IMR-90 (cell line): Measurements from ENCODE around the gene SLC44A1. TPM values are rescaled to one million over a fixed set of nuclear protein-coding genes. Genes with fewer than 3 reads are reported as not detected.

Experiments used
- ATAC-seq: fragments of 200-7000 bp; cut with Tn5 transposase; 2 replicates; pipeline ENCODE4 v1.9.1; 2020; ENCODE audit warnings: low read depth, mild to moderate bottlenecking, moderate library complexity
- BruUV-seq: library from RNA; stranded (reverse); fragments of 400-500 nt; replicated peaks from 2 replicates; lab custom pipeline; 2021; lab: Mats Ljungman, UMichigan
- CTCF ChIA-PET: fragments of 300-600 bp; formaldehyde crosslinking; extraction: SDS; loops from one replicate; lab custom pipeline; 2021; ENCODE audit warnings: antibody characterized with exemption; lab: Yijun Ruan, JAX
- POLR2A ChIA-PET: fragments of 300-600 bp; sonication (Branson Sonifier 250); formaldehyde crosslinking; loops from one replicate; lab custom pipeline; 2022; ENCODE audit warnings: antibody characterized with exemption; ENCODE audit not compliant: unreplicated experiment; lab: Charles Lee
- DNase-seq: peaks from one replicate; pipeline ENCODE4 v3.0.0; 2013
- H2AFZ ChIP-seq: replicated peaks from 2 replicates; pipeline ENCODE3; 2013; ENCODE audit warnings: low read length, mild to moderate bottlenecking; ENCODE audit not compliant: poor library complexity
- H2AK5ac ChIP-seq: 2 replicates; pipeline ENCODE4 v1.6.1; 2013; ENCODE audit warnings: low read depth, low read length, inconsistent platforms
- H2AK9ac ChIP-seq: replicated peaks from 2 replicates; pipeline ENCODE3; 2013; ENCODE audit warnings: mild to moderate bottlenecking, low read depth, low read length, moderate library complexity; ENCODE audit not compliant: poor library complexity
- H2BK120ac ChIP-seq: 2 replicates; pipeline ENCODE4 v1.6.1; 2013; ENCODE audit warnings: low read depth, low read length, inconsistent platforms
- H2BK15ac ChIP-seq: 3 replicates; pipeline ENCODE4 v1.6.1; 2013; ENCODE audit warnings: low read depth, low read length, inconsistent platforms
- H2BK20ac ChIP-seq: 2 replicates; pipeline ENCODE4 v1.6.1; 2013; ENCODE audit warnings: low read depth, mild to moderate bottlenecking, inconsistent platforms, low read length, moderate library complexity
- H2BK5ac ChIP-seq: 2 replicates; pipeline ENCODE4 v1.6.1; 2013; ENCODE audit warnings: mild to moderate bottlenecking, low read depth, low read length, inconsistent platforms; ENCODE audit not compliant: poor library complexity, severe bottlenecking
- H3K14ac ChIP-seq: replicated peaks from 2 replicates; pipeline ENCODE4 v1.6.1; 2013; ENCODE audit warnings: low read depth, low read length, inconsistent platforms
- H3K18ac ChIP-seq: 2 replicates; pipeline ENCODE4 v1.6.1; 2013; ENCODE audit warnings: low read depth, low read length, control low read depth
- H3K23ac ChIP-seq: 2 replicates; pipeline ENCODE4 v1.6.1; 2013; ENCODE audit warnings: low read depth, low read length, inconsistent platforms
- H3K27ac ChIP-seq: 2 replicates; pipeline ENCODE4 v1.5.1; 2013; ENCODE audit warnings: mild to moderate bottlenecking, control low read depth, low read length; ENCODE audit not compliant: insufficient read depth
- H3K27me3 ChIP-seq: 2 replicates; pipeline ENCODE4 v1.6.1; 2013; ENCODE audit warnings: low read length; ENCODE audit not compliant: control insufficient read depth, insufficient read depth
- H3K36me3 ChIP-seq: 2 replicates; pipeline ENCODE4 v1.6.1; 2013; ENCODE audit warnings: low read length, mixed read lengths; ENCODE audit not compliant: control insufficient read depth, insufficient read depth
- H3K4ac ChIP-seq: 2 replicates; pipeline ENCODE4 v1.6.1; 2013; ENCODE audit warnings: low read depth, low read length, inconsistent platforms
- H3K4me1 ChIP-seq: 2 replicates; pipeline ENCODE4 v1.6.1; 2013; ENCODE audit warnings: low read length, mixed read lengths; ENCODE audit not compliant: control insufficient read depth, insufficient read depth
- H3K4me2 ChIP-seq: 2 replicates; pipeline ENCODE4 v1.6.1; 2013; ENCODE audit warnings: low read depth, mild to moderate bottlenecking, control low read depth, low read length, moderate library complexity
- H3K4me3 ChIP-seq: 2 replicates; pipeline ENCODE4 v1.5.1; 2013; ENCODE audit warnings: low read depth, mild to moderate bottlenecking, control low read depth, low read length, moderate library complexity; ENCODE audit not compliant: insufficient read depth
- H3K56ac ChIP-seq: 2 replicates; pipeline ENCODE4 v1.6.1; 2013; ENCODE audit warnings: low read length, inconsistent platforms; ENCODE audit not compliant: insufficient read depth; ENCODE audit errors: extremely low read depth
- H3K79me1 ChIP-seq, 2 experiments: 2 replicates each; pipeline ENCODE4 v1.6.1; 2013; ENCODE audit warnings: low read length in 2 of 2, inconsistent platforms in 1 of 2, low read depth in 1 of 2
- H3K9ac ChIP-seq: 2 replicates; pipeline ENCODE4 v1.6.1; 2013; ENCODE audit warnings: low read depth, low read length, control low read depth
- H3K9me1 ChIP-seq: 2 replicates; pipeline ENCODE4 v1.6.1; 2013; ENCODE audit warnings: low read length, inconsistent platforms; ENCODE audit not compliant: insufficient read depth
- H3K9me3 ChIP-seq: 2 replicates; pipeline ENCODE4 v1.6.1; 2013; ENCODE audit warnings: low read length; ENCODE audit not compliant: control insufficient read depth, insufficient read depth
- H4K20me1 ChIP-seq: 2 replicates; pipeline ENCODE4 v1.6.1; 2013; ENCODE audit warnings: low read length, inconsistent platforms; ENCODE audit not compliant: insufficient read depth
- H4K5ac ChIP-seq: 2 replicates; pipeline ENCODE4 v1.6.1; 2013; ENCODE audit warnings: mild to moderate bottlenecking, low read depth, low read length, control low read depth
- H4K8ac ChIP-seq, 2 experiments: 2 replicates each; pipeline ENCODE4 v1.6.1; 2013; ENCODE audit warnings: low read depth in 2 of 2, low read length in 2 of 2, control low read depth in 1 of 2, inconsistent platforms in 1 of 2
- H4K91ac ChIP-seq: 2 replicates; pipeline ENCODE4 v1.6.1; 2013; ENCODE audit warnings: low read depth, low read length, inconsistent platforms; ENCODE audit not compliant: insufficient read depth
- CTCF ChIP-seq: conservative IDR thresholded peaks from 2 replicates; pipeline ENCODE4 v1.5.1; 2012; ENCODE audit warnings: mild to moderate bottlenecking, low read depth, low read length, improper control_type of control experiment
- MAFK ChIP-seq: IDR thresholded peaks from 2 replicates; pipeline ENCODE4 v1.6.1; 2012; ENCODE audit warnings: low read depth, low read length, improper control_type of control experiment
- NFE2L2 ChIP-seq: fragments of 150-350 bp; IDR thresholded peaks from 2 replicates; pipeline ENCODE4 v1.6.1; 2016; ENCODE audit warnings: low read depth, mild to moderate bottlenecking, low read length
- RAD21 ChIP-seq: IDR thresholded peaks from 2 replicates; pipeline ENCODE4 v1.6.1; 2012; ENCODE audit warnings: low read length, improper control_type of control experiment
- SMC3 ChIP-seq: fragments of 150-350 bp; IDR thresholded peaks from 2 replicates; pipeline ENCODE4 v1.6.1; 2016; ENCODE audit warnings: low read depth, mild to moderate bottlenecking, antibody characterized with exemption, low read length, moderate library complexity
- WGBS, 2 experiments: methylation state at CpG; one replicate each; pipeline versions ENCODE4 v1.1.5 to v1.1.7; 2013; ENCODE audit warnings: missing lambda C conversion rate in 2 of 2; ENCODE audit not compliant: insufficient read length in 1 of 2; ENCODE audit errors: extremely low coverage in 2 of 2; 5-methylcytosine and 5-hydroxymethylcytosine counted together
- dilution Hi-C: fragments of 300-500 bp; cut with HindIII; formaldehyde crosslinking; loops from one replicate; pipeline ENCODE4 v1.14.3; 2018; ENCODE audit warnings: low sequenced_read_pairs; ENCODE audit not compliant: unreplicated experiment
- in situ Hi-C: fragments of 300-500 bp; cut with MboI; formaldehyde crosslinking; loops from 3 replicates; pipeline ENCODE4 v1.14.3; 2019; ENCODE audit warnings: low sequenced_read_pairs, inconsistent platforms, mixed read lengths
- intact Hi-C: fragments of 100-400 bp; cut with micrococcal nuclease; formaldehyde crosslinking; loops from 2 replicates; pipeline ENCODE4 v1.10.0; 2022
- polyA plus RNA-seq, 3 experiments: library from polyadenylated mRNA; depleted of rRNA; stranded (reverse); fragments of >200 nt; gene quantifications; 2 replicates each; pipeline ENCODE4 v1.2.3, GENCODE V29; 2012; ENCODE audit warnings: low replicate concordance in 1 of 3
- total RNA-seq: library from RNA; depleted of rRNA; stranded (reverse); fragments of >200 nt; gene quantifications from 2 replicates; pipeline ENCODE4 v1.2.3, GENCODE V29; 2012

Gene SLC44A1
- total and polyA plus RNA-seq, 2 of the 4 experiments (the other 2 are of a cell fraction) = 5.2 to 21.7 TPM

GRCh38 chr9:105475302-105475701 is 230.9 kb downstream of the SLC44A1 start:
- Histone ChIP-seq H3K9me3 (no peaks in the 10 kb centered on the region), H2AFZ (no peak overlapping the region), H3K18ac (no peak overlapping the region), H3K23ac (no peak overlapping the region), H2BK5ac (no peak overlapping the region), H3K4me3 (no peak overlapping the region), H2AK5ac (no peak overlapping the region), H3K27ac (no peak overlapping the region), H2BK20ac (no peak overlapping the region), H3K27me3 (no peaks in the 10 kb centered on the region), H3K56ac (no peak overlapping the region), H2BK15ac (no peak overlapping the region), H3K36me3 (peaks cover 2% of the 10 kb centered on the region; the same call in 1 of the 2 replicates), H3K14ac (no peak overlapping the region), H2AK9ac (no peak overlapping the region), H4K91ac (no peak overlapping the region), H3K4me1 (no peaks in the 10 kb centered on the region), H4K20me1 (peaks cover 9% of the 10 kb centered on the region; the same call in 1 of the 2 replicates), H2BK120ac (no peak overlapping the region), H4K8ac (no peak overlapping the region), H3K4me2 (no peak overlapping the region), H3K9me1 (peaks cover 5% of the 10 kb centered on the region; the same call in 1 of the 2 replicates), H3K9ac (no peak overlapping the region), H3K4ac (no peak overlapping the region), H3K79me1 (peaks cover 0 to 14% of the 10 kb centered on the region in 2 experiments; a peak in 3 of 4 replicates), H4K5ac (no peak overlapping the region)
- CTCF ChIA-PET = interaction anchor here (0.8 to 1.0 kb wide), 3 partner anchors 9 to 85 kb away, joined by 3 to 4 read pairs (median 3); no protein-coding TSS in a partner anchor
- intact Hi-C loops = loop anchor here (2.0 kb wide), 1 partner anchor 49 kb away; no protein-coding TSS in a partner anchor
- no peak for TF ChIP-seq NFE2L2
- peak; percentile 43 for TF ChIP-seq CTCF
- TF ChIP-seq SMC3 = peak; percentile 30; the same call in 1 of the 2 replicates
- TF ChIP-seq MAFK = peak; percentile 10; the same call in 1 of the 2 replicates
- peak; percentile 38 for TF ChIP-seq RAD21
- in situ Hi-C loops = loop anchor here (25.0 kb wide), 1 partner anchor 88 kb away; no protein-coding TSS in a partner anchor
- DNase-seq = peak; percentile 64
- dilution Hi-C loops = no loop called here
- POLR2A ChIA-PET = no interaction called here
- peak; percentile 82 for ATAC-seq
- no CpG with 5 or more reads among the region's 2 CpGs for WGBS, 2 experiments
- BruUV-seq = no TSS peak
